ENCODE measurements around the gene TMEM132A. TPM values are rescaled to one million over a fixed set of nuclear protein-coding genes. Genes with fewer than 3 reads are reported as not detected.

Gene TMEM132A
- total and polyA plus RNA-seq, 8 donors = 8.4 to 142 (median 27.2) TPM

- DNase-seq = peak; percentile 39 to 85
- Histone ChIP-seq H3K36me3 (peaks cover 92 to 95% (median 93%) of the 10 kb centered on the region in 4 donors), H3K27me3 (no peaks in the 10 kb centered on the region), H3K4me3 (no peak overlapping the region), H3K9me3 (no peaks in the 10 kb centered on the region), H3K27ac (peak overlapping the region in 1 of 5 donors; percentile 17), H3K4me1 (peaks cover 5 to 16% (median 9%) of the 10 kb centered on the region in 4 donors)
- WGBS, 5 donors = 58 to 62% (median 60%) methylated on average over 12 of the region's 12 CpGs
- TF ChIP-seq POLR2AphosphoS5 (IDR thresholded peaks at IDR 0.05) = peak in 1 of 3 donors; percentile 14
- TF ChIP-seq CTCF (IDR thresholded peaks at IDR 0.05) = peak in 5 of 7 experiments; percentile 85 to 95 (median 93)
- TF ChIP-seq POLR2A (IDR thresholded peaks at IDR 0.05) = no peak
- intact Hi-C loops (cut with DNase I; ENCODE audit: low total_unique reads) = loop anchor here (5.0 kb wide), 1 partner anchor 67 kb away; no protein-coding TSS in a partner anchor
Measured at GRCh38 chr11:60899046-60899936, 25.0 kb upstream of the TMEM132A start.

- intact Hi-C loops (cut with DNase I; ENCODE audit: low total_unique reads) = loop anchor here (5.0 kb wide), 1 partner anchor 68 kb away; no protein-coding TSS in a partner anchor
- no peaks in the 10 kb centered on the region for H3K27me3 ChIP-seq
- H3K9me3 ChIP-seq = no peaks in the 10 kb centered on the region
- no peak for DNase-seq
- no peak overlapping the region for H3K4me3 ChIP-seq
- no peak overlapping the region for H3K27ac ChIP-seq
- 64 to 75% (median 73%) methylated on average over 4 of the region's 4 CpGs for WGBS, 5 donors
- peaks cover 12 to 23% (median 16%) of the 10 kb centered on the region in 4 donors for H3K4me1 ChIP-seq
- H3K36me3 ChIP-seq = peaks cover 85 to 89% (median 86%) of the 10 kb centered on the region in 4 donors
- TF ChIP-seq EP300 (IDR thresholded peaks at IDR 0.05) (no peak), POLR2AphosphoS5 (IDR thresholded peaks at IDR 0.05) (no peak), POLR2A (IDR thresholded peaks at IDR 0.05) (no peak), CTCF (IDR thresholded peaks at IDR 0.05) (no peak)
Measured at GRCh38 chr11:60899977-60900376, 24.3 kb upstream of the TMEM132A start.

GRCh38 chr11:60900673-60901404 is 23.4 kb upstream of the TMEM132A start:
- 74 to 88% (median 77%) methylated on average over 10 to 13 of the region's 13 CpGs for WGBS, 5 donors
- H3K27me3 ChIP-seq = no peaks in the 10 kb centered on the region
- no peak overlapping the region for H3K27ac ChIP-seq
- H3K36me3 ChIP-seq = peaks cover 76 to 80% (median 78%) of the 10 kb centered on the region in 4 donors
- no peaks in the 10 kb centered on the region for H3K9me3 ChIP-seq
- H3K4me3 ChIP-seq = no peak overlapping the region
- TF ChIP-seq CTCF (IDR thresholded peaks at IDR 0.05) (no peak), EP300 (IDR thresholded peaks at IDR 0.05) (no peak), POLR2A (IDR thresholded peaks at IDR 0.05) (no peak), POLR2AphosphoS5 (IDR thresholded peaks at IDR 0.05) (no peak)
- H3K4me1 ChIP-seq = peaks cover 19 to 31% (median 25%) of the 10 kb centered on the region in 4 donors
- no peak for DNase-seq
- intact Hi-C loops (cut with DNase I; ENCODE audit: low total_unique reads) = no loop called here

- DNase-seq = no peak
- intact Hi-C loops (cut with DNase I; ENCODE audit: low total_unique reads) = no loop called here
- H3K4me3 ChIP-seq = no peak overlapping the region
- H3K27ac ChIP-seq = no peak overlapping the region
- TF ChIP-seq POLR2AphosphoS5 (IDR thresholded peaks at IDR 0.05) = no peak
- TF ChIP-seq POLR2A (IDR thresholded peaks at IDR 0.05) = no peak
- no peak for TF ChIP-seq CTCF (IDR thresholded peaks at IDR 0.05)
- TF ChIP-seq EP300 (IDR thresholded peaks at IDR 0.05) = no peak
- 85 to 93% (median 90%) methylated on average over 9 to 11 of the region's 11 CpGs for WGBS, 5 donors
- H3K36me3 ChIP-seq = peaks cover 59 to 62% (median 60%) of the 10 kb centered on the region in 4 donors
- H3K27me3 ChIP-seq = no peaks in the 10 kb centered on the region
- H3K4me1 ChIP-seq = peaks cover 19 to 41% (median 34%) of the 10 kb centered on the region in 4 donors
- H3K9me3 ChIP-seq = no peaks in the 10 kb centered on the region
Measured at GRCh38 chr11:60902625-60903024, 21.6 kb upstream of the TMEM132A start.

All from stomach (tissue), 9 donors.